HG03520 (cell line): ENCODE results near the gene COL4A1.

Experiments
- ATAC-seq: cut with Tn5 transposase; IDR thresholded peaks from one replicate; pipeline ENCODE4 v1.9.1; 2021; ENCODE audit warnings: mild to moderate bottlenecking, moderate library complexity; ENCODE audit not compliant: unreplicated experiment

The COL4A1 gene

DNA sequence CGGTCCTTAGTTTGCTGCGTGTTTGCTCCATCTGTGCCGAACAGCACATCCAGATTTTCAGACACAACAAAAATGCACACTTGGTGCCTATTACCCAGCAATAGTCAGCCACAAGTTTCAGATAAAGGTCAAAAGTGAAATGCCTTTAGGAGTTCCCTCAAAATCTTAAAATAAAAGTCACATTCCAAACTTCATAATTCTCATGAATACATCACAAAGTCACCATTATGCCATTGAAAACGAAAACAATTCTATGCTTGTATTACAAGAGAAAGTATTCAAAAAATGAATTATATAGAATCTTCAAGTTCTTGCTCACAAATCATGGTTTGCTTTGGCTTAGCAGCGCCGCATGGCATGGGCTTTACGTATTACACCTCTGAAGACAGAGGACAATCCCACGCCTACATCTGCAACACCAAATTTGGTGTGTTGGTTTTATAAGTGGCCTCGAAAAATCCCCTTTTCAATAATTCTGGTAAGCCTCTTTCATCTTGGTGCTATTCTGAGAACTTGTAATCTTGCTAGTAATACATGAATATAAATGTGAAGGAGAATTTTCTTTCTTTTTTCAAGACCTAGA lies 26.6 kb downstream of the COL4A1 start:
- ATAC-seq = no peak

DNA sequence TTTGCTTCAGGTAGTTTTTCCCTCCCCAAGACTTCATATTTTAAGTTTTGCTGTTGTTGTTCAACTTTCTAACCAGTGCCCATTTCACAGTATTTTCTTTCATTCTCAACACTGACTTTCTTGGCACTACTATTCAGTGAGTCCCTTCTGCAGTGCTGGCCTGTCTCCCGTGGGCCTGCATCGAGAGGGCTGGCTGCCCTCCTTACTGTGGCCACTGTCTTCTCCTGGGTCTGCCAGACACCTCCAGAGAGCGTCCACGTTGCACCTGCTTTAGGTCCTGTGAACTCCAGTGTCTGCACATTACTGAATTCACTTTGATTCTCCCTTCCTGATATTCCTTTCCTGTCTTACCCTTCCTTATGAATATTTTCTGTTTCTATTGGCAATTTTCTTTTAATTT lies 27.3 kb downstream of the COL4A1 start:
- no peak for ATAC-seq

DNA sequence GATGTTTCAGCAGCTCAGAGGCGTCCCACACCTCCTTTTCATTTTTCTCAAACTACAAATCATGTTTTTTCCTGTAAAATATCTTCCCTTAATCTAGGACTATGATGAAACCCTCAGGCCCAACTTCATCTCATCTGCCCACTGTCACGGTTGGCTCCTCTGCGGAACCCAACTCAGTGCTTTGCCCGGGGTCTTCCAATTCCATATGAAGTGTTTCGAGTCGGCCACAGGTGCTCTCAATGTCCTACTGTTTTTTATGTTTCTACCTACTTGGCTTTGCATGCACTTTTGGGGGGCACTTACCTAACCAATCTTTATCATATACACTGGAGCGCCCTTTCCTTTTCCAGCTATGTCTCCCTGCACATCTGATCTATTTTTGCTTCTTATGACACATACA lies 28.1 kb downstream of the COL4A1 start:
- ATAC-seq = no peak

DNA sequence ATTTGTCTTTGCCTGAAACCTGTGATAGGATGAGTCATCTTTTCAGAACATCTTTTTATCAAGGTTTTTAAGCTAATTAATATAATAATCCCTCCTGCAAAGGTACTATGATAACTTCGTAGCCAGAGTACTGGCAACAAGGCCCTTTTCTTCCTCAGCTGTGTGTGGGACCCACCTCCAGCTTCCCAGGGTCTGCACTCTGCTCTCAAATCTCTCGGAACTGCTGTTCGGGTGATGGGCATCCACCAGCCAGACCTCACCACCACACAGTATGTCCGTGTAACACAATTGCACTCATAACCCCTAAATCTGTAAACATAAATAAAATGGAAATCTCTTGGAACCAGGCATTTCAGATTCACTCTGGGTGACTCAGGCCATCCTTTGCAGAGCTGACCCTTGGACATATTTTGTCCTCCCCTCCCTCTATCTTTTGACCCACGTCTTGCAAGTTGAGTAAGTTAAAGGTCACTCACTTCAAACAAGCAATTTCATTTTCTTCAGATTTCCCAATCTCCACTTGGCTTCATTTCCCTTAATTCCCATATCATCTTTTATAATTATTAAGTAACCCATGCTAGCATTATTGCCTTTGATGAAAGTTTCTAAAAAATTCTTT lies 29.5 kb downstream of the COL4A1 start:
- no peak for ATAC-seq

DNA sequence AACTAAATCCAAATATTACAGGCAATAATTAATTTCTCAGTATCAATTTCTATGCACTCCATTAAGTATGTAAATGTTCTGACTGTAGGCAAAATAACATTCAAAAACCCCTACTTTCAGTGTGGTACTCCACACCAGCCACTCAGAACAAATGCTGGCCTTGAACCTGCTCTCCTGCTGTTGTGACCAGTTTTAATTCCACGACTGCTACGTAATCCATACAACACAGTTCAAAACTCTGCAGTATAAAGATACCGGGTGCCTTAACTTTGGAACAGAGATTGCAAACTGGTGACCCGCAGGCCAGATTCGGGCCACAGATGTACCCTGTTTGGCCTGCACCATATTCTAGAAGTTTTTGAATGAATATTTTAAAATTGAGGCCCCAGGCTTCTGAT lies 30.4 kb downstream of the COL4A1 start:
- ATAC-seq = no peak

DNA sequence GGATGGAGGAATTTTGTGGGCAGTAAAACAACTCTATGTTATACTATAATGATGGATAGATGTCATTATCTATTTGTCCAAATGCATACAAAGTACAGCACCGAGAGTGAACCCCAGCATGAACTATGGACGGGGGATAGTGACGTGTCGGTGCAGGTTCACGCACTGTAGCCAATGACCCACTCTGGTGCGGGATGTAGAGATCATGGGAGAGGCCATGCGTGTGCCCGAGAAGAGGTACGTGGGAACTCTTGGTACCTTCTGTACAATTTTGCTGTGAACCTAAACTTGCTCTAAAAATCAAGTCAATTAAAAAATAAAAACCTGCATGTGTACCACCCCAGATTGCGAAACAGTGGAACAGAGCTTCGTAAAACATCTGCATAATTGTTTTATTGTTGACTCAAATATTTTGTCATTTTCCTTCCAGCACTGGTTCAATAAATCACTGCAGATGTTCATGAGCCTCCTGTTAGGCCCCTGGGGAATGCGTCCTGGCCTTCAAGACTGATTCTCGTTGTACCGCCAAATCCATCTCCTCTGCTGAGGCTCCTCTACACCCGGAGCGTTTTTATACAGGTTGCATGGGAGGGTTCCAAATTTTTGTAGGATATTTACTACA lies 30.9 kb downstream of the COL4A1 start:
- ATAC-seq = no peak

DNA sequence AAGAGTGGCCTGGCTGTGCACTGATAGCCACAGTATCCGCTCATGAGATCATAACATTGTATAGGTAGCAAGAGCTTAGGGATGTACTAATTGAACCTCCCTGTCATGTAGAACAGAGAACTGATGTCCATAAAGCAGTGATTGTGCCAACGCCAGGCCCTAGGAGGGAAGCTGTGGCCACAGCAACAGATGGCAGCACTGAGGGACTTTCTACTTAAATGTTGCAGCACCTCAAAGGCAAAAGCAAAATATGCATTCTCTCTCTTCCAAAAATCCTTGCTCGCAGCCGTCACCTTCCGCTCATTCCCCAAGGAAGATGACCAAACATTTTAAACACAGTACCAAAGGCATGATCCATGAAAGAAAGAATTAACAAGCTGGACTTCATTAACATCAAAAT lies 32.3 kb downstream of the COL4A1 start:
- no peak for ATAC-seq

DNA sequence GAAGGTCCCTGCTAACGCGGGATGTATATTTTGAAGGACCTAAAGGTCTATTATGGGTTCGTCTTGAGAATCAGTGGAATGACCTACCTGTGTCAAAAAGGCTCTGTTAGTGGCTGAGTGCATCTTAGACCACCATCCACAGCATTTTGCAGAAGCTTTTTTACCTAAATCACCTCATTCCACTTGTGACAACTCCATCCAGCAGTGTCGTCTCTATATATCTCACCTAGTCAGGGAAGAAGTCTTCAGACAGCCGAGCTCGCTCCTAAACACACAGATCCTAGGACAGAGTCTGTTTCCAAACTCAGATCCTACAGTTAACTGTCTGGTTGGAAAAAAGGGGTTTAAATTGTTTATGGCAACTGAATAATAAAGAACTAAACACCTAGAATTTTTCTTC lies 33.7 kb downstream of the COL4A1 start:
- ATAC-seq = no peak

DNA sequence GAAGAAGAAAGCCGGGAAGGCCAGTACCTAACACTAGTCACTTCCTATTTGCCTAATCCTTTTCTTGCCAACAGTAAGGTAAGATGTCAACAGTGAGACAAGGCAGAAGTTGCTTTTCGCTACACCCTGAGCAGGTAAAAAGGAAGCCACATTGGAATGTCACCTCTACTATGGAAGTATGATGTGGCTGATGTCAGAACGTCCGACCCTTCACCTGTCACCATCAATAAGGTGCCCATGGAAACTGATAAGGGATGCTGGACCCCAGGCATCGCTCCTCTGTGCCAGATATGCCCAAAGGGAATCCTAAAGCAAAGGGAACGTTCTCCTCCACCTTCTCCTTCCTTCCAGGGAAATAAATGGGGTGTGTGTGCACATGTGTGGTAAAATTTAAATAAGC lies 34.3 kb downstream of the COL4A1 start:
- no peak for ATAC-seq

DNA sequence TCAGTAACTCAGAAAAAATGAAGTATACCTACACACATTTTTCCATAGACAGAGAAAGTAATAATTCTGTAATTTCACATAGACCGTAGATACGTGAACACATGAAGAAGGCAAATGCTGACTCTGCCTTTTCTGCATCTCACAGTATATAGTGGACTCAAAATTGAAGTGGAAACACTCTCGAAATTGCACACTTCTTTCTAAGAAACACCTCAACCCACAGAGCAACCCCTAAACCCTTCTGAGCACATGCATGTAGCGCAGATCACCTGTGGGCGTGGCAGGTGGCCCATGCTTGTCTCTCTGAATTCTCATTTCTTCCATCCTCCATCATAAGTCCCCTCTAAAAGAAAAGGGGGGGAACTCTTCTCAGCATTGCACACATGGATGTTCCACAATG lies 34.7 kb downstream of the COL4A1 start:
- ATAC-seq = no peak

DNA sequence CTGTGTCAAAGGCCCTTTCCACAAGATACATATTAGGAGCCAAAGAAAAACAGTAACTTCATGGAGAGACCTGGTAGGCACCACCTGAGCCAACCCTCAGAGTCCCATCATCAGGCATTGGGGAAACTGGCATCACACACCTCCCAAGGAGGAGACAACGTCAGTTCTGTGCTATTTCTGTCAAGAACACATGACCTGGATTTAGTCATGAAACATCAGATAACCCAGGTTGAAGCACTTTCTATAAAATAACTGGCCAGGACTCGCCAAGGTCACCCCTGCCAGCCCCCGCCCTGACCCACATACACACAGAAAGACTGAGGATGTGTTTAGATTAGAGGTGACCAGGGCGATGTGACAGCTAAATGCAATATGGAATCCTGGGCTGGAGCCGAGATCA lies 35.6 kb downstream of the COL4A1 start:
- no peak for ATAC-seq

DNA sequence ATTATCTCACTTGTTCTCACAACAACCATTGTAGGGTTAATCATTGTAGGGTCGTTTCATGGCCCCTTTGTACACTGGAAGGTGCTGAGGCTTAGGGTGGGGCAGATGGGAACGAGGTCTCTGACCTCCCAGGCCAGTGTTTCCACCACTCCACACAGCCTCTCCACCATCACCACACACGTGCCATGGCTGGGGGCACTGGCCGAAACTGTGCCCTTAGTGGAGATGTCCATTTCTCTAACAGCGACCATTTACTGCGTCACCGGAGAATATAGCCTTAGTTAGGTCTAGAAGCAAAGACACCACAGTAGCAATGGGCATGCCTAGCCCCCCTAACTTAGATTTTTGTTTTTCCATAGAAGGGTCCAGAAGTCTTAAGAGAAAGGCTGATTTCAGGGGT lies 36.5 kb downstream of the COL4A1 start:
- ATAC-seq = no peak

DNA sequence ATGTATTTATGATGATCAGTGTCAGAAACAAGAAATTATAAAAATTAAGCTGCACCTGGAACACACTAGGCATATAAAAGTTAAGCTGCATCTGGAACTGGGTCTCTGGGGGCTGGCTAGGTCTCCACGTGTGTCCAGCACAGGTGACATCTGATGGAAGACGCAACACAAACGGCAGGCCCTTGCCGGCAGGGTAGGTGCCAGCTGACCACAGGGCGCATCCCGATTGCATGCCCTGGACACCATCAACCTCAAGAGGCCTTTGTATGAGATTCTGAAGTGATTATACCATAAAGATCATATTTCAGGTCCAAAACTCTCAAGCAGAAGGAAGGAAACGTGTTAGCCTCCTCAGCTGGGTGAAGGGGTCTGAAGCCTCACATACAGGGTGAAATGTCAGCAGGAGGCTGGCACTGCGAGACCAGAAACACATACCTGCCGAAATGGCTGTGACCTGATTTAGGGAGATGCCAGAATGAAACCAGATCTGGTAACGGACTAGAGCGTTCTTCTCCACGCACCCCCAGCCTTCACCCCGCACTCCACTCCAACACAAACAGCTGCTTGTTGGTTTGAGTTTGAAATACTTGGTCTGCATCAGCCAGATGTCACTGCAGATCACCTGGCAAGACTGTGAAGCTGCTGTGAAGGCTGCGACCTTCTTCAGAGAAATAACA lies 37.3 kb downstream of the COL4A1 start:
- ATAC-seq = no peak

DNA sequence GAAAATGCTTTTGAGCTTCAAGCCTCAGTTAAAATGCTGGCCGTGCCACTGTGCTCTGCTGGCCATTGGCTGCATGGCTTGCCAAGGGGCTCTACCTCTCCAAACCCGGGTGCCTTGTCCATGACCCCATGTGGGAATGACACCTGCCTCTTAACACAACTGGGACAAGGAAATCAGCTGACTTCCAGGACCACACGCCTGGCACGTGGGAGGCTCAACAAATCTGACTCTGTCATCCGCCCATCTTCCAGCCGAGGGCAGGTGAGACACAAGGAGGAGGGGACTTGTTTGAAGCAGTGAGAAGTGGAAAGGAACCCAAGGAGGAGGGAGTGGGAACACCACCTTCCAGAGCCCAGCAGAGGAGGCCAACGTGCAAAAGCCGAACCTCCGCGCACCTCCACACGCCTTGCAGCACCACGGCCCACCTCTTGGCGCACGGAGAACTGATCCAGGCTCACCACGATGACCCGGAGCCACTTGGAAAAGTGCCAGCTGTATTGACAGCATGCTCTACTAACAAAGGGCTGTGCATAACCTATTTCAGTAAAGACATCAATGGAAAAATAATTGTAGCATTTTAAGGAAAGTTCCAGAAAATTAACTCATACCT lies 38.3 kb downstream of the COL4A1 start:
- ATAC-seq = no peak

DNA sequence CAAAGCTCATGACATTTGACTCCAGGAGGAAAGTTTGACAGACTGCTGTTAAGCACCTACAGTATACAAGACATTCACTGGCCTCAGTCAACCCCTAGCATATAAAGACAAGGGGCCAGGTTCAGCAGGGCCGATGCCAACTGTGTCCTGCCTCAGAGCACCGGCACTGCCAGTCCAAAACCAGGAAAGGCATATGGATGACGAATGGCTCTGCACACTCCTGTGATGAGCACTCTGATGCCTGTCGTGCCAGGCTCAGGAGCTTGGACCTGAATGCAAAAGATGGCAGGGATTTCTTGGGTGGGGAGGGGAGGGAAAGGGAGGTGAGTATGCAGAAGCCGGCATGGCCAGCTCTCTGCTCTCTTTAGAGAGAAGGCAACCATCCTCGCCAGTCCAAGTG lies 38.9 kb downstream of the COL4A1 start:
- no peak for ATAC-seq

DNA sequence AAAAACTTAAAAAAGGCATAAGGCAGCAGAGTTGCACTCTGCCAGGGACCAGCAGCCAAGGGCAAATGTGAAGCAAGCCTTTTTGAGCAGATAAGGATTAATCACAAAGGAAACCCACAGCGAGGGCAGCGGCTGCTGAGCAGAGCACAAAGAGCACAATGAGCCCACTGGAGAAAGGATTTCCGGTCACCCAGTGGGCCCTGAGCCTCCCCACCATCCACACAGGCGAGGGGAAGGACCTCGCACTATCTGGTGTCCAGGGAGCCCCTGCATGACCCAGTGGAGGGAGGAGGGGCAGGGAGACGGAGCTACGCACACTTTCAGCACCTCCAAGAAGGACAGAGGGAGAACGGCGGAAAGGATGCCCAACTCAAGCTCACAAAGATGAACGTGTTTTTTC lies 40.0 kb downstream of the COL4A1 start:
- no peak for ATAC-seq

DNA sequence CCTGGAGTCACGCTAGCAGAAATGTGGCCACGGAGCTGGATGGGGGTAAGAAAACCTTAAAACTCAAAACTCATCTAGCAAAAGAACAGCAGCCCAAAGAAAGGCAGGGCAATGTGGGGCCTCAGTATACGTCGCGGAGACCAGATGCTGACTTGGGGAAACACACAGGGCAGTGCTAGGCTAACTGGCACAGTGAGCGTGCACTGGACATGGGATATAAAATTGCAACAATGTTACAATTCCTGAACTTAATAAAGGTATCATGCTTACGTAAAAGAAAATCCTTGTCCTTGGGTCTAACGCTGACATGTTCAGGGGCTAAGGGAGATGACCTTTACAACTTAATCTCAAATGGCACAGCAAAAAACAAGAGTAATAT lies 40.5 kb downstream of the COL4A1 start:
- ATAC-seq = no peak

DNA sequence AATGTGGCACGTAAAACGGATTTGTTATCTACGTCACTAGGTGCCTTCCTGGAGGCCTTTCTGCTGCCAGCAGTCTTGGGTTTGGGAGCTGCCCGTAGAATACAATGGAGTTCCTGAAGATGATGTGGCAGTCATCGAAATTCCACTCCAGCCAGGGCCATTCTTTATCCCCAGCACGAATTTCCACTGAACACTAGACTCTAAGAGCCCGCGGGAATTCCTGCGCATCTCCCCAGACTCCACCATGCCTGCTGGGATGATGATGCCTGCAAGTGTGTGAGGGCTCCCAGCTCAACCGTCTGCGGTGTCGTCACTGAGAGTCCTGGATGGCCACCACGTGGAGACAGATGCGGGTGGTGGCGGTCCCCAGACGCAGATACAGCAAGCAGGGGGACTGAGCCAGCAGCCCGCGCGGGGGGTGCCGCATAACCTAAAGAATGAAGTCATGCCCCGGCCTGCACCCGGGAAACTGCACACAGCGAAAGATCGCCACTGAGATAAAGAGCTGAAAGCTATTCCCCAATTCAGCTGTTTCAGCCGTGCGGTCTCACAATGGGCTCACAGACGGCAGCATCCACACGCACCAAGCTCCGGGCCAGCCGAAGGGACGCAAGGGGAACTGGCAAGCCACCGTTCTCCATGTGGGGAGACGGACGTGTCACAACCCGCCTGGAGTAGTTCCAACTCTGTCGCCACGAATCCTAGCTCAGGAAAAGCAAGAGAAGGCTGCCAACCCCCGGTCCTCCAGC lies 41.1 kb downstream of the COL4A1 start:
- ATAC-seq = no peak

DNA sequence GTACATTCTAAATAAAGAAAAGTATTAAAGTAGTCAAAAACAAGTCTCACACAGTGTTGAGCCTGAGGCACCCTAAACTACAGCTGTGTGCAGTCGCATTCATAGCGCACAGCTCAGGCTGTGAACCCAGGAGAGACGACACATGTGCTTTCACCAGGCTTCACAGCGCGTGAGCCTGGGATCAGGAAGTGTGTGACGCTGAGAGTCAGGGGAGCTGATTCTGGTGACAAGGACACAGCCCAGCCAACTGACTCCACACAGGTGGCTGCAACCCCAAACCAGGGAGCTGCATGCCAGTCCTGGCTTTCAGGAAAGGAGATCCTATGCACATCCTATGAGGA lies 41.6 kb downstream of the COL4A1 start:
- no peak for ATAC-seq

DNA sequence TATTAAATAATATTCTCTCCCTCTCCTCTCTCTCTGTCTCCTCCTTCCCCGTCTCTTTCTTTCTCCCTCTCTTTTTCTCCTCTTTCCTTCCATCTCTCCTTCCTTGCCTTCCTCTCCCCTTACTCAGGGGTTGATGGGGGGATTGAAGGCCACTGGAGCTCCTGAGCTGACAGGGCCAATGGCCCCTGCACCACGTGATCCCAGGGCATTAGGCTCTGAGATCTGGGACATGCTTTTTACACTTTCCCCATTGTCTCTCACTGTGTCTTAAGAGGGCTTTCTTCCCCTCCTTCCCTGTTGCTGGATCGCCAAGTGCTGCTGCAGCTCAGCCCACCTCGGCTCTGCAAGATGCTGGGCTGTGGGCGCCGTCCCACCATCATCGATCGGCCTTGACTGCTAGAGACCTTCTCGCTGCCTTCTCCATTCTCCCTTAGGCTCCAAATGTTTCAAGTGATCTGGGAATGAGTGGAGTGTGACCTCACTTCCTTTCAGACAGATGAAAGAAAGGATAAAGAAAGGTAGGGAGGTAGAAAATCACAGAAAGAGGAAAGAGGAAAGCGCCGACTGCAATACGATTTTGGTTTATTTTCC lies 42.2 kb downstream of the COL4A1 start:
- ATAC-seq = no peak

DNA sequence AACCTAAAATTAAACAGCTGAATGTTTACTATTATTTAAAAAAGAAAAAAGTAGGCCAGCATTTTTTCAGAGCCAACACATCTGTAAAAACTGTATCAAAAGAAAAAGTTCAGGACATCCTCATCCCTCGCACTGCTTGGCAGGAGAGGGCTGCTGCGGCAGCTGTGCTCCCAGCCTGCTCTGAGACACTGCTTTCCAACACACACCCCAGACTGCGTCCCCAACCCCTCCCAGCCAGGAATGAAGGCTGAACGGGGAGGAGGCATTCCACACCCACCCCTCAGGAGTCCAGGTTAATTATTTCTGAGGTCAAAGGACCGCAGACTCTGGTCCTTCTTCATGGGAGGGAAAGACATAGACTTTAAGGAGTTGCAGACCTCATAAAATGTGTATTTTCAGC lies 43.1 kb downstream of the COL4A1 start:
- ATAC-seq = no peak
